ENCODE data around the gene PITX2. TPM values are rescaled to one million over a fixed set of nuclear protein-coding genes. Genes with fewer than 3 reads are reported as not detected.

PITX2 gene
- total RNA-seq, 1 experiment from 2014 or later, result 24.9 TPM

DNA sequence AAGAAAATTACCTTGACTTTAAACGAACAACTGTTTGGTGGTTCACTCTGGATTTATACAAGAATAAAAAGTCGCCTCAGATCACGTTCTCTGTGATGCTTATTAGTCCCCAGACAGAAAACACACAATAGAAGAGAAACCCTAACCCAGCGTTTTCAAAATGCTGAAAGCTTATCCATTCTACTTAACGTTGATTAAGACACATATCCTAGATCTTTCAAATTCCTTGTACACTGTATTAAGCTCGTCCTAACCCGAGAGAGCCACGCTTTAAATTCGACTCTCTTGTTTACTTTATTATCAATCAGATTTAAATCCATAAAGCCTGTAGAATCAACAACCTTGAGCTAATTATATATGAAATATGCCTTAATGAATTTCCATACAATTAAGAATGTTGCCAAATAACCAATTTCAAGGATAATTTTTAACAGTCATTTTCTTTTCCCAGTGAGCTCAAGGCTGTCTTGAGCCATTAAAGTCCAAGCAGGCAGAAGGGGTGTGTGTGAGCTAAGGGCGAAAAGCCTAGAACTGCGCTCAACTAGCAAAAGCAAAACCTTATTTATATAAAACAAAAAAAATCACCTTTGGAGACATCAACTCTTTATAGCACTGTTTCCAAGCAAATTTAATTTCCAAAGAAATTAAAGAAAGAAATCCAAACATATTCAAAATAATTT is 981 bp upstream of the PITX2 start:
- H3K4me3 Mint-ChIP-seq, result peak overlapping the region; percentile 76
- DNase-seq (ENCODE audit: low spot score) (no peak), ATAC-seq (no peak)
- no peak overlapping the region for H3K27ac Mint-ChIP-seq
- TF ChIP-seq FOXP1 (CRISPR knock-in tag; IDR thresholded peaks at IDR 0.05; ENCODE audit: borderline replicate concordance), result no peak
- TF ChIP-seq, protein P1, sequence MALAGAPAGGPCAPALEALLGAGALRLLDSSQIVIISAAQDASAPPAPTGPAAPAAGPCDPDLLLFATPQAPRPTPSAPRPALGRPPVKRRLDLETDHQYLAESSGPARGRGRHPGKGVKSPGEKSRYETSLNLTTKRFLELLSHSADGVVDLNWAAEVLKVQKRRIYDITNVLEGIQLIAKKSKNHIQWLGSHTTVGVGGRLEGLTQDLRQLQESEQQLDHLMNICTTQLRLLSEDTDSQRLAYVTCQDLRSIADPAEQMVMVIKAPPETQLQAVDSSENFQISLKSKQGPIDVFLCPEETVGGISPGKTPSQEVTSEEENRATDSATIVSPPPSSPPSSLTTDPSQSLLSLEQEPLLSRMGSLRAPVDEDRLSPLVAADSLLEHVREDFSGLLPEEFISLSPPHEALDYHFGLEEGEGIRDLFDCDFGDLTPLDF (CRISPR knock-in tag; IDR thresholded peaks at IDR 0.05), result no peak
- POLR2A ChIA-PET, result interaction anchor here (0.8 to 1.4 kb wide), 2 partner anchors 13 to 270 kb away, joined by 3 to 4 read pairs; no protein-coding TSS in a partner anchor
- no peaks in the 10 kb centered on the region for H3K36me3 Mint-ChIP-seq
- H3K9me3 Mint-ChIP-seq, result no peaks in the 10 kb centered on the region
- CTCF ChIA-PET, result no interaction called here
- H3K4me1 Mint-ChIP-seq, result peaks cover 78% of the 10 kb centered on the region
- peaks cover 100% of the 10 kb centered on the region for H3K27me3 Mint-ChIP-seq (ENCODE audit: low read depth)

DNA sequence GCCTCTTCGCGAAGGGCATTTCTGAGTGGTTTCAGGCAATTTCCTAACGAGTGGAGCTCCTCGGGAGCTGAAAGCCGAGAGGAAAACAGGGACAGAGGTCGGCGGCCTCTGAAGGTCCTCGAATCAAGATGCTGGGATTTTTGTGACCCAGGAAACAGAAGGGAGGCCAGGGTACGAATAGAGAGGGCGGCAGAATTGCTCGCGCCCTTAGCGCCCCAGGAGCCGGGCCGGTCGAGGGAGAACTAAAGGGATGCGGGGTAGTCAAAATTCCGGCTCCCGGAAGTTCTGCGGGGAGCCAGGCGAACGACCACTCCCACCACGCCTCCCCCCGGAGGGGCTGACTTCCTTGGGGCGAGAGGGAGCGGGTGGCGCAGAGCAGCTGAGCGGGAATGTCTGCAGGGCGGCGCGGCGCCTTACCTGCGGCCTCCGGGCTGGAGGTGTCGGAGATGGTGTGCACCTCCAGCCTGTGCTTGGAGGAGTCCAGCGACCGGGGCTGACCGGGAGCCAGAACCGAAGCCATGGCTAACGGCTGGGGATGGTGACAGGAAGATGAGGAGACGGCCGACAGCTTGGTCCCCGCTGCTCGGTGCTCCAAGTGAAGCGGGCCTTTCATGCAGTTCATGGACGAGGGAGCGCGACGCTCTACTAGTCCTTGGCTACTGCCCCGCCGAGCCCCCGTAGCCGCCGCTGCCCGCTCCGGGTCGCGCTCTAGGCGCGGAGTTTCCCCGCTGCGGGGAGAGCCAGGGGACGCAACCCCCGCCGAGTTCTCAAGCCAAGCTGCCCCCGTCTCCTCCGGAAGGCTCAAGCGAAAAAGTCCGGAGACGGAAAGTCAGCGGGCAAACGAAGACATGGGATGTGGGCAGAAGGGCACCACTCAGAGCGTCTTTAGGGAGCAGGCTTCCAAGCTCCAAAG is 782 bp downstream of the PITX2 start:
- POLR2A ChIA-PET, result interaction anchor here (0.7 kb wide), 1 partner anchor 514 kb away, joined by 3 read pairs; no protein-coding TSS in a partner anchor
- DNase-seq (ENCODE audit: low spot score), result peak; percentile 57

DNA sequence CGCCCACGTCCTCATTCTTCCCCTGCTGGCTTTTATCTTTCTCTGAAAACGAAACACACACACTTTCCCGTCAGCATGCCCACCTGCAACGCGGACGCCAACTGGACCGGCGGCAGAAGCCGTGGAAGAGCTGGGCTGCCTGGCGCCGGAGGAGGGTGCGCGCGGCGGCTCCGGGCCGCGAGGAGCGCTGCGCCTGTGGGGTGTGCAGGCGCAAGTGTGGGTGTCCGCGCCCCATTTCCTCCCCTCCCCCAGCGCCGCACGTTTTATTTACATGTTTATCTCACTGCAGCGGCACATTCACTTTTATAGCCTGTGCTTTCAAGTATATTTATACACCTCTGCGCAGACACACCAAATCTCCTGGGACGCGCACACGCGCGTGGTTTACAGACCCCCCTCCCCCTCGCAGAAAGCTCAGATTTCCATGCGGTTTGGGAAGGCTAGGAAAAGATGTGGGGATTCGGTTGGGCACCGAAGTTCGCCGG is 1.5 kb downstream of the PITX2 start:
- Mint-ChIP-seq H3K27ac (no peak overlapping the region), H3K4me1 (peaks cover 78% of the 10 kb centered on the region), H3K9me3 (no peaks in the 10 kb centered on the region), H3K4me3 (peak overlapping the region; percentile 76), H3K27me3 (ENCODE audit: low read depth) (peaks cover 100% of the 10 kb centered on the region), H3K36me3 (no peaks in the 10 kb centered on the region)
- ChIA-PET POLR2A (interaction anchor here (0.7 kb wide), 1 partner anchor 515 kb away, joined by 3 read pairs; no protein-coding TSS in a partner anchor), CTCF (interaction anchor here (1.3 kb wide), 1 partner anchor 19 kb away, joined by 6 read pairs; no protein-coding TSS in a partner anchor)
- ATAC-seq (no peak), DNase-seq (ENCODE audit: low spot score) (no peak)
- no peak for TF ChIP-seq NFATC4 (CRISPR knock-in tag; IDR thresholded peaks at IDR 0.05)

More for the DNA sequence above, 782 bp downstream of the PITX2 start:
- H3K36me3 Mint-ChIP-seq, result no peaks in the 10 kb centered on the region
- TF ChIP-seq JUN (CRISPR knock-in tag; IDR thresholded peaks at IDR 0.05) (no peak), ZNF423 (CRISPR knock-in tag; IDR thresholded peaks at IDR 0.05) (peak; percentile 36), SMAD3 (CRISPR knock-in tag; IDR thresholded peaks at IDR 0.05; ENCODE audit: borderline replicate concordance) (no peak), FOXK1 (CRISPR knock-in tag; IDR thresholded peaks at IDR 0.05) (peak; percentile 15; the same call in 1 of the 2 replicates), ZNF317 (CRISPR knock-in tag; IDR thresholded peaks at IDR 0.05; ENCODE audit: borderline replicate concordance, low read depth) (no peak), MYBL2 (CRISPR knock-in tag; IDR thresholded peaks at IDR 0.05) (no peak)
- TF ChIP-seq, protein P2, sequence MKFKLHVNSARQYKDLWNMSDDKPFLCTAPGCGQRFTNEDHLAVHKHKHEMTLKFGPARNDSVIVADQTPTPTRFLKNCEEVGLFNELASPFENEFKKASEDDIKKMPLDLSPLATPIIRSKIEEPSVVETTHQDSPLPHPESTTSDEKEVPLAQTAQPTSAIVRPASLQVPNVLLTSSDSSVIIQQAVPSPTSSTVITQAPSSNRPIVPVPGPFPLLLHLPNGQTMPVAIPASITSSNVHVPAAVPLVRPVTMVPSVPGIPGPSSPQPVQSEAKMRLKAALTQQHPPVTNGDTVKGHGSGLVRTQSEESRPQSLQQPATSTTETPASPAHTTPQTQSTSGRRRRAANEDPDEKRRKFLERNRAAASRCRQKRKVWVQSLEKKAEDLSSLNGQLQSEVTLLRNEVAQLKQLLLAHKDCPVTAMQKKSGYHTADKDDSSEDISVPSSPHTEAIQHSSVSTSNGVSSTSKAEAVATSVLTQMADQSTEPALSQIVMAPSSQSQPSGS (CRISPR knock-in tag; IDR thresholded peaks at IDR 0.05; ENCODE audit: borderline replicate concordance, low read depth), result no peak
- TF ChIP-seq, protein P3, sequence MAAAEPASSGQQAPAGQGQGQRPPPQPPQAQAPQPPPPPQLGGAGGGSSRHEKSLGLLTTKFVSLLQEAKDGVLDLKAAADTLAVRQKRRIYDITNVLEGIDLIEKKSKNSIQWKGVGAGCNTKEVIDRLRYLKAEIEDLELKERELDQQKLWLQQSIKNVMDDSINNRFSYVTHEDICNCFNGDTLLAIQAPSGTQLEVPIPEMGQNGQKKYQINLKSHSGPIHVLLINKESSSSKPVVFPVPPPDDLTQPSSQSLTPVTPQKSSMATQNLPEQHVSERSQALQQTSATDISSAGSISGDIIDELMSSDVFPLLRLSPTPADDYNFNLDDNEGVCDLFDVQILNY (CRISPR knock-in tag; IDR thresholded peaks at IDR 0.05), result no peak
- peaks cover 78% of the 10 kb centered on the region for H3K4me1 Mint-ChIP-seq
- H3K4me3 Mint-ChIP-seq, result peak overlapping the region; percentile 76
- H3K27ac Mint-ChIP-seq, result no peak overlapping the region
- peaks cover 100% of the 10 kb centered on the region for H3K27me3 Mint-ChIP-seq (ENCODE audit: low read depth)
- H3K9me3 Mint-ChIP-seq, result no peaks in the 10 kb centered on the region
- CTCF ChIA-PET, result interaction anchor here (1.3 kb wide), 2 partner anchors 15 to 18 kb away, joined by 3 to 6 read pairs; no protein-coding TSS in a partner anchor
- ATAC-seq, result peak; percentile 2
